ENCODE measurements around the gene CEP76.

- TF ChIP-seq CTCF (IDR thresholded peaks at IDR 0.05) (no peak), EP300 (IDR thresholded peaks at IDR 0.05) (no peak), POLR2AphosphoS5 (IDR thresholded peaks at IDR 0.05) (no peak)
Observed at GRCh38 chr18:12647773-12648172, 54.8 kb downstream of the CEP76 start.

Measured in gastroesophageal sphincter (tissue), 3 donors.